SIG-M5 (cell line): ENCODE data around the gene CDK18.

Source experiments
- DNase-seq: peaks from one replicate; lab custom pipeline; 2025; lab: John Stamatoyannopoulos, UW

Gene CDK18

DNA sequence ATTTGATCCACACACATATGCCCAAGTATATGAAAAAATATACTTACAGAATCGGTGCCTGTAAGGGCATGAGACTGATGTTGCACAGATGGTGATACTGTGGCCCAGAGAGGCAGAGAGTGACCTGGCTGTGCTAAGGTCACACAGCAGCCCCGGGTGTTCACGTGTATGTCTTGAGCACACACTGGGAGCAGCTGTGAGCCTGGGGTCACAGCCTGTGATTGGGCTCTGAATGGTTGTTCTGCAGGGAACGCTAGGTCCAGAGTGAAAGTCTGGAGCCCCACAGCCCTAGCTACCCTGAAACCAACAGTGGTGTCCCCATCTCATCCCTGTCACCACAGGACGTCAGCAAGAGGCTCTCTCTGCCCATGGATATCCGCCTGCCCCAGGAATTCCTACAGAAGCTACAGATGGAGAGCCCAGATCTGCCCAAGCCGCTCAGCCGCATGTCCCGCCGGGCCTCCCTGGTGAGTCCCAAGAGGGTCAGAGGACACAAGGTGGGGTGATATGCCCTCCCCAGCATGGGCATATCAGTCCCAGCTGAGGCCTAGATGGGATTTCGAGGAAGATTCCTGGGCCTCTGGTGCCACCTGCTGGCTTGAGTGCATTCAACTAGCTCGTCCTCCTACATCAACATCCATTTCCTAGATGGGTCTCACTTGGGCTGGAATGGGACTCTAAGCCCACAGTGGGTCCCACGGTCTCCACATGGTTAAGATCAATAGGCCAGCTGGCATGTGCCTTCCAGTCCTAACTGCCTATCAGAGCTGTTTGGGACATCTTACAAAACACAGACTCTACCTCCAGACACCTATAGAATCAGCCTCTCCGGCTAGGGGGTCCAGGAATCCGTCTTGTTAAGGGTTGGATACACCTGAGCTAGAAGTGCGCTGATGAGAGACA, 19.7 kb downstream of the CDK18 start:
- DNase-seq: no peak

- DNase-seq: no peak
Observed at GRCh38 chr1:205524794-205525101, 20.3 kb downstream of the CDK18 start.

- no peak for DNase-seq
Observed at GRCh38 chr1:205525495-205526285, 21.2 kb downstream of the CDK18 start.

GRCh38 chr1:205526431-205526830, 22.0 kb downstream of the CDK18 start:
- no peak for DNase-seq

DNA sequence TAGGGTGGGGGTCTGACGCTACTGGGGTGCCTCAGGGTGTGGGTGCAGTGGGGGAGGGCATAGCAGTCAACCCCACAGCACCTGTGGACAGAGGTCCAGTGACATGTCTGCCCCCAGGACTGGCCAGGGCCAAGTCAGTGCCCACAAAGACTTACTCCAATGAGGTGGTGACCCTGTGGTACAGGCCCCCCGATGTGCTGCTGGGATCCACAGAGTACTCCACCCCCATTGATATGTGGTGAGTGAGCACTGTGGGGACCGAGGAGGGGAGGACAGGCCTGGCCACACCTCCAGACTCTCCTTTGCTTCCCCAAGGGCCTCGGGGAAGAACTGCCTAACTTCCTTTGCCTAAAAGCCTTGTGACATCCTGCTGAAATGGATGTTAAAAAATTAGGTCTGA, 23.5 kb downstream of the CDK18 start:
- no peak for DNase-seq

GRCh38 chr1:205528446-205528886, 24.0 kb downstream of the CDK18 start:
- no peak for DNase-seq

- no peak for DNase-seq
Observed at GRCh38 chr1:205528887-205529825, 24.7 kb downstream of the CDK18 start.

DNA sequence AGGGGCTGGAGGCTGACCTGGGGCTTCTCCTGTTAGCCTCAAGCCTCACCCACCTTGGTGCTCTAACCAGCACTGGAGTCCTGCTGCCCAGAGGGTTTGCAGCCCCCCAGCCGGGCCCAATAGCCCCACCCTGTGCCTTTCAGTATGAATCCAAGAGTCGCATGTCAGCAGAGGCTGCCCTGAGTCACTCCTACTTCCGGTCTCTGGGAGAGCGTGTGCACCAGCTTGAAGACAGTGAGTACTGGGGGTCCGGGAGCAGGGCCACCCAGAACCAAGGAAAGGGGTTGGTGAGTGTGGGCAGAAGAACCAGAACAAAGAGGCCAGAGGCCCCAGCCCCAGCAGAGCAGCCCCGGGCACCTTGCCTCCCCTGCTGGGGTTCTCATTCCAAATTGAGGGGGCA, 25.6 kb downstream of the CDK18 start:
- no peak for DNase-seq

GRCh38 chr1:205531191-205532025, 26.9 kb downstream of the CDK18 start:
- DNase-seq: no peak

- DNase-seq: no peak
Observed at GRCh38 chr1:205532026-205532898, 27.8 kb downstream of the CDK18 start.

GRCh38 chr1:205532996-205533735, 28.7 kb downstream of the CDK18 start:
- DNase-seq: no peak

DNA sequence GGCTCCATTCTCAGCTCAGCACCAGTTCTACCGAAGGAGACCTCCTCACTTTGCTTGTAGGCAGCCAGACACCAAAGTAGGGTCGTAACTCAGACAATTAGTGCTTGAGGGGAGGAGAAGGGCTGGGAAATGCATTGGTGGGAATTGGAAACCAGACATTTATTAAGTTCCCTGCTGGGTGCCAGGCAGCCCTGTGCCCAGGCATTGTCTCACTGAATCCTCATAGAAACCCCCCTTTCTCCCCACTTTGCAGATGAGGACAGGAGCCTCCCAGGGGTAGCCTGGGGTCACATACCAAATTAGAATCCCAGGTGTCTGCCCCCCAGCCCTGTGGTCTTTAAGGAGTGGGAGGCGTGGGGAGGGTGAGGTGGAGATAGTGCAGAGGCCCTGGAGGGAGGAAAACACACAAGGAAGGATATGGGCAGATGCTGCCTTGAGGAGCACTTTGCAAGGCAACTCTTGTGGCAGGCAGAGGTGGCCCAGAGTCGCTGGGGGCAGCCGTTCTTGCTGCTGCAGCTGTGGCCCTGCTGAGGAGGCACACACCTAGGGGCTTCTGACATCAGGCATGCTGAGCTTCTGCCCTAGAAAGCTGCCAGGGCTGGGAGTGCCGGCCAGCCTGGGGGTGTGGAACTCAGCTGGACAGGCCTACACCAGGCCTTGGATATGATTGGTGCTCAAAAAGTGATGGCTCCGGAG, 29.4 kb downstream of the CDK18 start:
- DNase-seq: no peak

DNA sequence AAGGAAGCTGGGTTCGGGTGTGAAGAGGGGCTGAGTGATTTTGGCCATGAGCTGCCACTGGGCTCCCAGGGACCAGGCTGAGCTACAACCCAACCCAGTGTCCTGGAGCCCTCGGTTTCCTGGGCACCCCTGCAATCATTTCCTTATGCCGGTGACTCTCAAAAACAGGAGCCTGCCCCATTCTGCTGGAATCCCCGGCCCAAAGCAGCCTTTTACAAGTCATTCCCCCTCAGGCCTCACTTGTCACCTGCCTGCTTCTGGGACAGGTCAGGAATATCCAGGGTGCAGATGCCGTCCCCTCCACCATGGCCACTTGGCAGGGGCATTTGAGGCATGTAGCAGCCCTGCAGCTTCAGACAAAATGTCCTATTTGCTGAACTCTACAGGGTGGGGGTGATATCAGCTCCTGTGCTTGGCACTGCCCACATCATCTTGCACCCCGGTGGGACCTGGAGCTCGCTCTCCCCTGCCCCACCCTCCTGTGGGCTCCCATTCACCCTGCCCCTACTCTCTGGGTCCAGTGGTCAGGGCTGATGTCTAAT, 30.0 kb downstream of the CDK18 start:
- DNase-seq: no peak

GRCh38 chr1:205535096-205535495, 30.6 kb downstream of the CDK18 start:
- no peak for DNase-seq

GRCh38 chr1:205535866-205536758, 31.6 kb downstream of the CDK18 start:
- DNase-seq: no peak

GRCh38 chr1:205536759-205537361, 32.4 kb downstream of the CDK18 start:
- DNase-seq: no peak

DNA sequence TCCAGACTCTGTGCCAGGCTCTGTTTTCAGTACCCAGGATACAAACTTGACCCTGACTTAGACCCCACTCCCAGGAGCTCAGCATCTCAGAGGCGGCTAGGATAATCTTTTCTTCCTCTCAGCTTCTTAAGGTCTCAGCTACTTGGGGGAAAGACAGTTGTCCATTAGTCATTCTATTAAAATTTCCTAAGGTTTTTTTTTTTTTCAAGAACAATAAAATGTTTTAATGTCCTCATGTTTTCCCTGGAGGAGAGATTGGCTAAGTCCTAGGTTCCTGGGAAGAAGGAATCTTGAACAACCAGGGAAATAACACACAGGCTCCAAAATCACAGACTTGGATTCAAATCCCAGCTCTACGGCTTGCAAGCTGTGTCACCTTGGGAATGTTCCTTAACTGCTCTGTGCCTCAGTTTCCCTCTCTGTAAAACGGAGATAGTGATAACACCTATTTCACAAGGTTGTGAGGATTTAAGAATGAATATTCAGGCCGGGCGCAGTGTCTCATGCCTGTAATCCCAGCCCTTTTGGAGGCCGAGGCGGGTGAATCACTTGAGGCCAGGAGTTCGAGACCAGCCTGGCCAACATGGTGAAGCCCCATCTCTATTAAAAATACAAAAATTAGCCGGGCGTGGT, 33.0 kb downstream of the CDK18 start:
- no peak for DNase-seq
